Cardiac muscle cell (in vitro differentiated cells and primary cell): ENCODE measurements around the gene PRDM4. TPM values are rescaled to one million over a fixed set of nuclear protein-coding genes. Genes with fewer than 3 reads are reported as not detected.
"Not testable (repeated sequence)": the region's sequence is repeated elsewhere in the genome, so short reads cannot be mapped to it uniquely, and the experiment has no call there.

Experiments
- DNase-seq, 2 donors: peaks; one replicate each; pipeline versions ENCODE4 v3.0.0 to v3.0.0-alpha.2; 2010 to 2017; ENCODE audit warnings: low read depth in 1 of 2, low spot score in 1 of 2
- H3K27ac ChIP-seq: fragments of 200-600 bp; sonication (generic); 2 replicates; pipeline ENCODE4 v1.5.1; 2016
- H3K27me3 ChIP-seq: fragments of 200-600 bp; sonication (generic); 2 replicates; pipeline ENCODE4 v1.6.0; 2016; ENCODE audit warnings: control low read depth
- H3K36me3 ChIP-seq: fragments of 200-600 bp; sonication (generic); 2 replicates; pipeline ENCODE4 v1.5.1; 2016; ENCODE audit warnings: control low read depth
- H3K4me1 ChIP-seq: fragments of 200-600 bp; sonication (generic); 2 replicates; pipeline ENCODE4 v1.8.1; 2017; ENCODE audit warnings: low read depth, mild to moderate bottlenecking, mixed run types
- H3K4me3 ChIP-seq: fragments of 200-600 bp; sonication (generic); 2 replicates; pipeline ENCODE4 v1.5.1; 2016; ENCODE audit warnings: mild to moderate bottlenecking
- H3K9me3 ChIP-seq: fragments of 200-600 bp; sonication (generic); 2 replicates; pipeline ENCODE4 v1.5.1; 2017; ENCODE audit warnings: low read depth, mild to moderate bottlenecking, control low read depth
- CTCF ChIP-seq: IDR thresholded peaks from 2 replicates; pipeline ENCODE4 v1.5.1; 2012; ENCODE audit warnings: low read depth, mild to moderate bottlenecking, low read length
- polyA plus RNA-seq: library from polyadenylated mRNA; unstranded; fragments of >200 nt; fragmentation: Nextera tagmentation; extraction: Ambion mirVana; gene quantifications from 2 replicates; pipeline ENCODE4 v1.2.1, GENCODE V29; 2016
- total RNA-seq: library from RNA; depleted of rRNA; stranded (reverse); fragments of >200 nt; gene quantifications from 2 replicates; pipeline ENCODE4 v1.2.3, GENCODE V29; 2016

The PRDM4 gene
- total and polyA plus RNA-seq, 2 experiments from 2014 or later, result 10.2 to 21.0 TPM

- Histone ChIP-seq H3K36me3 (peaks cover 24% of the 10 kb centered on the region), H3K4me1 (no peaks in the 10 kb centered on the region), H3K27me3 (no peaks in the 10 kb centered on the region), H3K4me3 (no peak overlapping the region), H3K27ac (no peak overlapping the region), H3K9me3 (no peaks in the 10 kb centered on the region)
- no peak for TF ChIP-seq CTCF
- no peak for DNase-seq
These were observed 45.2 kb downstream of the PRDM4 start for GRCh38 chr12:107715780-107716179.

GRCh38 chr12:107705522-107705921 is 55.4 kb downstream of the PRDM4 start:
- not testable (repeated sequence) for H3K4me3 ChIP-seq, H3K27ac ChIP-seq, H3K9me3 ChIP-seq, H3K4me1 ChIP-seq, DNase-seq, H3K27me3 ChIP-seq
- H3K36me3 ChIP-seq, result peaks cover 52% of the 10 kb centered on the region

GRCh38 chr12:107704041-107704440 is 56.9 kb downstream of the PRDM4 start:
- Histone ChIP-seq H3K9me3 (no peaks in the 10 kb centered on the region), H3K27ac (no peak overlapping the region), H3K27me3 (no peaks in the 10 kb centered on the region), H3K4me3 (no peak overlapping the region), H3K4me1 (no peaks in the 10 kb centered on the region), H3K36me3 (peaks cover 51% of the 10 kb centered on the region)
- TF ChIP-seq CTCF, result no peak
- no peak for DNase-seq

- DNase-seq, result no peak
- Histone ChIP-seq H3K27ac (no peak overlapping the region), H3K4me1 (no peaks in the 10 kb centered on the region), H3K36me3 (peaks cover 65% of the 10 kb centered on the region), H3K27me3 (no peaks in the 10 kb centered on the region), H3K4me3 (no peak overlapping the region), H3K9me3 (no peaks in the 10 kb centered on the region)
- no peak for TF ChIP-seq CTCF
These were observed 58.8 kb downstream of the PRDM4 start for GRCh38 chr12:107702106-107702505.

GRCh38 chr12:107695772-107696171 is 65.2 kb downstream of the PRDM4 start:
- not testable (repeated sequence) for H3K27me3 ChIP-seq, H3K9me3 ChIP-seq, H3K27ac ChIP-seq, H3K4me3 ChIP-seq, H3K4me1 ChIP-seq
- peaks cover 92% of the 10 kb centered on the region for H3K36me3 ChIP-seq
- DNase-seq, result peak in 1 of 2 donors; percentile 6
- peak; percentile 26 for TF ChIP-seq CTCF

GRCh38 chr12:107685360-107686248 is 75.3 kb downstream of the PRDM4 start, which contains the start of gene PWP1:
Gene PWP1 (plus strand): TSS chr12:107685799. CDS start chr12:107685900, 101 bp downstream.
- peak; percentile 97 to 99 for DNase-seq
- Histone ChIP-seq H3K4me1 (no peaks in the 10 kb centered on the region), H3K27ac (peak within 1 kb of the TSS; percentile 77), H3K36me3 (peaks cover 25% of the 10 kb centered on the region), H3K4me3 (peak within 1 kb of the TSS; percentile 71), H3K9me3 (no peaks in the 10 kb centered on the region), H3K27me3 (no peaks in the 10 kb centered on the region)
- TF ChIP-seq CTCF, result no peak
